HepG2 (cell line): ENCODE results near the gene DCTN2. TPM values are rescaled to one million over a fixed set of nuclear protein-coding genes. Genes with fewer than 3 reads are reported as not detected.
A peak's percentile ranks its signal among the peaks of the same experiment; 100 is the strongest.

ENCODE experiments used
- ATAC-seq: fragments of 200-7000 bp; cut with Tn5 transposase; 3 replicates; pipeline ENCODE4 v1.9.1; 2020; ENCODE audit warnings: mild to moderate bottlenecking, moderate library complexity
- BruUV-seq: library from RNA; stranded (reverse); fragments of 400-500 nt; replicated peaks from 2 replicates; lab custom pipeline; 2021; lab: Mats Ljungman, UMichigan
- CTCF ChIA-PET: fragments of 300-600 bp; formaldehyde crosslinking; extraction: SDS; loops from one replicate; lab custom pipeline; 2021; ENCODE audit warnings: low total read pairs, inconsistent platforms, low intra/inter-chr PET ratio; lab: Yijun Ruan, JAX
- POLR2A ChIA-PET: fragments of 350-600 bp; sonication (Branson Sonifier 250); formaldehyde crosslinking; loops from one replicate; lab custom pipeline; 2020; ENCODE audit warnings: antibody characterized with exemption, inconsistent platforms; lab: Yijun Ruan, JAX
- DNase-seq: peaks from one replicate; pipeline ENCODE4 v3.0.0-alpha.2; 2015; ENCODE audit warnings: low spot score
- FAIRE-seq: peaks from 3 replicates; lab custom pipeline; 2011; peaks lifted over from hg19 to GRCh38; lab: Jason Lieb, UNC
- H2AFZ ChIP-seq: one replicate; pipeline ENCODE4 v1.6.1; 2011; ENCODE audit warnings: low read length, inconsistent platforms
- H3K27ac ChIP-seq: fragments of 300-600 bp; 3 replicates; pipeline ENCODE4 v1.8.0; 2011; ENCODE audit warnings: mixed run types, mild to moderate bottlenecking, mixed read lengths, low read length, inconsistent platforms; ENCODE audit not compliant: insufficient read depth; ENCODE audit errors: extremely low read length
- H3K27me3 ChIP-seq, 2 experiments: fragments of 200-600 bp in 1 of 2; 2 replicates in 1 of 2; 3 replicates in 1 of 2; pipeline versions ENCODE4 v1.6.0 to v1.8.0; 2011; ENCODE audit warnings: low read length in 2 of 2, mild to moderate bottlenecking in 2 of 2, moderate library complexity in 2 of 2, inconsistent platforms in 1 of 2; ENCODE audit not compliant: insufficient read depth in 2 of 2, control insufficient read depth in 1 of 2
- H3K36me3 ChIP-seq, 2 experiments: fragments of 200-600 bp in 1 of 2; replicated peaks in 1 of 2; 2 replicates in 1 of 2; 3 replicates in 1 of 2; pipeline versions ENCODE4 v1.5.1 to v1.8.0; 2011; ENCODE audit warnings: low read length in 2 of 2, inconsistent platforms in 1 of 2; ENCODE audit not compliant: insufficient read depth in 2 of 2, control insufficient read depth in 1 of 2
- H3K4me1 ChIP-seq: 2 replicates; pipeline ENCODE4 v1.5.1; 2012; ENCODE audit warnings: low read length, inconsistent platforms; ENCODE audit not compliant: insufficient read depth
- H3K4me2 ChIP-seq: 2 replicates; pipeline ENCODE4 v1.6.0; 2011; ENCODE audit warnings: low read depth, low read length, inconsistent platforms
- H3K4me3 ChIP-seq, 3 experiments: fragments of 200-600 bp in 1 of 3; sonication (generic), shearing (Covaris generic) in 1 of 3; replicated peaks in 1 of 3; 2 replicates each; pipeline ENCODE4 v1.5.1; 2011 to 2016; ENCODE audit warnings: low read length in 3 of 3, inconsistent platforms in 2 of 3, low read depth in 2 of 3, mild to moderate bottlenecking in 2 of 3, control low read depth in 1 of 3, mixed read lengths in 1 of 3; ENCODE audit not compliant: insufficient read depth in 1 of 3
- H3K79me2 ChIP-seq: one replicate; pipeline ENCODE4 v1.6.1; 2011; ENCODE audit warnings: low read length, inconsistent platforms; ENCODE audit not compliant: insufficient read depth
- H3K9ac ChIP-seq: 2 replicates; pipeline ENCODE4 v1.6.0; 2011; ENCODE audit warnings: mild to moderate bottlenecking, low read depth, low read length, inconsistent platforms; ENCODE audit not compliant: insufficient read depth
- H3K9me3 ChIP-seq: 2 replicates; pipeline ENCODE4 v1.5.1; 2012; ENCODE audit warnings: mild to moderate bottlenecking, low read length
- H4K20me1 ChIP-seq: 2 replicates; pipeline ENCODE4 v1.6.0; 2011; ENCODE audit warnings: inconsistent platforms, mild to moderate bottlenecking, low read length, moderate library complexity; ENCODE audit not compliant: insufficient read depth
- ATAD3A ChIP-seq: sonication (generic); formaldehyde crosslinking; IDR thresholded peaks from 2 replicates; pipeline ENCODE4 v1.4.0; 2020; ENCODE audit warnings: missing genetic modification reagents
- CEBPG ChIP-seq: IDR thresholded peaks from 2 replicates; pipeline ENCODE4 v1.6.1; 2016
- FUBP1 ChIP-seq: sonication (generic); formaldehyde crosslinking; IDR thresholded peaks from 2 replicates; pipeline ENCODE4 v1.5.1; 2020; ENCODE audit warnings: missing genetic modification reagents, mild to moderate bottlenecking, borderline replicate concordance
- KDM2A ChIP-seq: sonication (generic); formaldehyde crosslinking; IDR thresholded peaks from 2 replicates; pipeline ENCODE4 v1.4.0; 2020; ENCODE audit warnings: low read depth, missing genetic modification reagents, borderline replicate concordance
- MLXIP ChIP-seq: sonication (generic); formaldehyde crosslinking; IDR thresholded peaks from 2 replicates; pipeline ENCODE4 v1.9.0; 2021; ENCODE audit warnings: missing genetic modification reagents, borderline replicate concordance
- NFAT5 ChIP-seq: sonication (generic); formaldehyde crosslinking; IDR thresholded peaks from 2 replicates; pipeline ENCODE4 v1.4.0; 2020; ENCODE audit warnings: missing genetic modification reagents
- RNF219 ChIP-seq: sonication (generic); formaldehyde crosslinking; IDR thresholded peaks from 2 replicates; pipeline ENCODE4 v1.5.0; 2020; ENCODE audit warnings: mild to moderate bottlenecking, missing genetic modification reagents
- ZNF691 ChIP-seq: sonication (generic); formaldehyde crosslinking; IDR thresholded peaks from 2 replicates; pipeline ENCODE4 v1.4.0; 2020; ENCODE audit warnings: missing genetic modification reagents, low read depth, mild to moderate bottlenecking, borderline replicate concordance
- ZNF850 ChIP-seq: sonication (generic); formaldehyde crosslinking; conservative IDR thresholded peaks from 2 replicates; pipeline ENCODE4 v1.9.0; 2021; ENCODE audit warnings: mild to moderate bottlenecking, missing genetic modification reagents
- WGBS: methylation state at CpG from one replicate; pipeline ENCODE4 v1.1.6; 2017; ENCODE audit warnings: low lambda C conversion rate; 5-methylcytosine and 5-hydroxymethylcytosine counted together
- in situ Hi-C: cut with HindIII; loops from 2 replicates; pipeline ENCODE4 v1.10.0; 2017; ENCODE audit warnings: low pct_unique_long_range_greater_than_20kb; ENCODE audit not compliant: extremely low pct_ligation_motif_present
- intact Hi-C: fragments of 100-400 bp; cut with micrococcal nuclease; formaldehyde crosslinking; loops from one replicate; pipeline ENCODE4 v1.10.0; 2022; ENCODE audit not compliant: unreplicated experiment
- polyA plus RNA-seq, 8 experiments: library from polyadenylated mRNA; depleted of rRNA in 3 of 8; stranded (reverse) in 7 of 8; unstranded in 1 of 8; fragments of >200 nt; fragmentation: Illumina TruSeq in 4 of 8; extraction: Trizol in 4 of 8; gene quantifications; 2 replicates each; pipeline versions ENCODE4 v1.2.1 to v1.2.3, GENCODE V29; 2011 to 2016; ENCODE audit warnings: low read depth in 4 of 8, missing spikeins in 1 of 8, mixed read lengths in 1 of 8; ENCODE audit not compliant: insufficient read depth in 1 of 8
- total RNA-seq, 5 experiments: library from RNA; depleted of rRNA; stranded (reverse); fragments of >200 nt; fragmentation: Illumina TruSeq; extraction: Trizol; gene quantifications; 2 replicates each; pipeline ENCODE4 v1.2.3, GENCODE V29; 2016; ENCODE audit warnings: low read depth in 1 of 5

Gene DCTN2
- total and polyA plus RNA-seq, 2 of the 13 experiments (the other 11 are each of a cell fraction or from before 2014, with no cell fraction given) = 72.0 to 77.4 TPM

- WGBS = 25% methylated on average over 13 of the region's 13 CpGs
- Histone ChIP-seq H2AFZ (no peak overlapping the region), H4K20me1 (no peaks in the 10 kb centered on the region), H3K4me1 (peaks cover 61% of the 10 kb centered on the region), H3K4me3 (peak overlapping the region in 2 of 3 experiments; percentile 57 to 75; a peak in 3 of 6 replicates), H3K27me3 (peaks cover 1 to 27% of the 10 kb centered on the region in 2 experiments; a peak in 3 of 5 replicates), H3K36me3 (no peaks in the 10 kb centered on the region), H3K27ac (no peak overlapping the region), H3K9ac (no peak overlapping the region), H3K79me2 (peaks cover 20% of the 10 kb centered on the region), H3K9me3 (no peaks in the 10 kb centered on the region), H3K4me2 (peak overlapping the region; percentile 81)
- ChIA-PET POLR2A (no interaction called here), CTCF (interaction anchor here (1.3 kb wide), 1 partner anchor 34 kb away, joined by 4 read pairs; no protein-coding TSS in a partner anchor)
- DNase-seq (no peak), FAIRE-seq (no peak), ATAC-seq (no peak)
- intact Hi-C loops (no loop called here), in situ Hi-C loops (no loop called here)
- no TSS peak for BruUV-seq
- TF ChIP-seq ATAD3A (CRISPR knock-in tag) (no peak), ZNF850 (no peak), CEBPG (CRISPR knock-in tag) (no peak), KDM2A (CRISPR knock-in tag) (no peak), RNF219 (no peak), MLXIP (CRISPR knock-in tag) (no peak), NFAT5 (CRISPR knock-in tag) (no peak), ZNF691 (CRISPR knock-in tag) (no peak), FUBP1 (CRISPR knock-in tag) (no peak)
These were observed 2.4 kb upstream of the DCTN2 start for GRCh38 chr12:57549203-57549908.
